Measurements from ENCODE around the gene SMO.

DNA sequence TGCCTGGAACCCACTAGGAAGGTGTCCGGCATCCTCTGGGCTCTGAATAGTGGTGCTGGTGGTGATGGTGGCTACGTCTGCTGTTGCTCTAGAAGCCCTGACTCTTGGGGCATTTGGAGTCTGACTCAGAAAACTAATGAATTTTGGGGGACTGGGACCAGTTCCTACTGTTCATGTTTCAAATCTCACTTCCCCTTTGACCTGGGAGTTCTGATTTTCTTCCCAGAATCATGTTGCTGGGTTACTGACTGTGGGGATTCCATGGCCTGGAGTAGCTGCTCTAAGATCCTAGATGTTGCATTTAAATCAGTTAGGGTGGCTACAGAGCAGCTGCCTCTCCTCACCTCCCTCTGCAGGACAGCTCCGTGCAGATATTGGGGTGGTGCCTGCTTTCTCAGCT lies 40.7 kb upstream of the SMO start:
- TF ChIP-seq SIN3A (IDR thresholded peaks at IDR 0.05; ENCODE audit: borderline replicate concordance, insufficient read depth, low read length) (no peak), POLR2AphosphoS5 (IDR thresholded peaks at IDR 0.05; ENCODE audit: low read depth, low read length) (no peak), FOXP2 (optimal IDR thresholded peaks at IDR 0.05; ENCODE audit: borderline replicate concordance, extremely low read depth, extremely low read length, insufficient read depth) (no peak)
- TF ChIP-seq, protein P1, sequence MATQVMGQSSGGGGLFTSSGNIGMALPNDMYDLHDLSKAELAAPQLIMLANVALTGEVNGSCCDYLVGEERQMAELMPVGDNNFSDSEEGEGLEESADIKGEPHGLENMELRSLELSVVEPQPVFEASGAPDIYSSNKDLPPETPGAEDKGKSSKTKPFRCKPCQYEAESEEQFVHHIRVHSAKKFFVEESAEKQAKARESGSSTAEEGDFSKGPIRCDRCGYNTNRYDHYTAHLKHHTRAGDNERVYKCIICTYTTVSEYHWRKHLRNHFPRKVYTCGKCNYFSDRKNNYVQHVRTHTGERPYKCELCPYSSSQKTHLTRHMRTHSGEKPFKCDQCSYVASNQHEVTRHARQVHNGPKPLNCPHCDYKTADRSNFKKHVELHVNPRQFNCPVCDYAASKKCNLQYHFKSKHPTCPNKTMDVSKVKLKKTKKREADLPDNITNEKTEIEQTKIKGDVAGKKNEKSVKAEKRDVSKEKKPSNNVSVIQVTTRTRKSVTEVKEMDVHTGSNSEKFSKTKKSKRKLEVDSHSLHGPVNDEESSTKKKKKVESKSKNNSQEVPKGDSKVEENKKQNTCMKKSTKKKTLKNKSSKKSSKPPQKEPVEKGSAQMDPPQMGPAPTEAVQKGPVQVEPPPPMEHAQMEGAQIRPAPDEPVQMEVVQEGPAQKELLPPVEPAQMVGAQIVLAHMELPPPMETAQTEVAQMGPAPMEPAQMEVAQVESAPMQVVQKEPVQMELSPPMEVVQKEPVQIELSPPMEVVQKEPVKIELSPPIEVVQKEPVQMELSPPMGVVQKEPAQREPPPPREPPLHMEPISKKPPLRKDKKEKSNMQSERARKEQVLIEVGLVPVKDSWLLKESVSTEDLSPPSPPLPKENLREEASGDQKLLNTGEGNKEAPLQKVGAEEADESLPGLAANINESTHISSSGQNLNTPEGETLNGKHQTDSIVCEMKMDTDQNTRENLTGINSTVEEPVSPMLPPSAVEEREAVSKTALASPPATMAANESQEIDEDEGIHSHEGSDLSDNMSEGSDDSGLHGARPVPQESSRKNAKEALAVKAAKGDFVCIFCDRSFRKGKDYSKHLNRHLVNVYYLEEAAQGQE (IDR thresholded peaks at IDR 0.05; ENCODE audit: insufficient read depth in 1 of 2, low read depth in 2 of 2, low read length in 2 of 2), result no peak

Data from PFSK-1 (cell line).